ENCODE measurements around the gene AREL1.

AREL1 gene

GRCh38 chr14:74658535-74659131 lies 54.2 kb downstream of the AREL1 start:
- DNase-seq (ENCODE audit: low read depth in 2 of 2) = no peak

- DNase-seq (ENCODE audit: low read depth in 2 of 2) = no peak
Measured at GRCh38 chr14:74656964-74657363, 55.9 kb downstream of the AREL1 start.

- DNase-seq (ENCODE audit: low read depth in 2 of 2) = no peak
Measured at GRCh38 chr14:74655599-74656395, 57.1 kb downstream of the AREL1 start.

GRCh38 chr14:74654931-74655330 lies 57.9 kb downstream of the AREL1 start:
- DNase-seq (ENCODE audit: low read depth in 2 of 2) = no peak

GRCh38 chr14:74653386-74654138 lies 59.3 kb downstream of the AREL1 start:
- DNase-seq (ENCODE audit: low read depth in 2 of 2) = no peak

- DNase-seq (ENCODE audit: low read depth in 2 of 2) = no peak
Measured at GRCh38 chr14:74652541-74652940, 60.3 kb downstream of the AREL1 start.

GRCh38 chr14:74650927-74651686 lies 61.8 kb downstream of the AREL1 start:
- no peak for DNase-seq (ENCODE audit: low read depth in 2 of 2)

- DNase-seq (ENCODE audit: low read depth in 2 of 2) = no peak
Measured at GRCh38 chr14:74649673-74650072, 63.2 kb downstream of the AREL1 start.

- DNase-seq (ENCODE audit: low read depth in 2 of 2) = no peak
Measured at GRCh38 chr14:74649167-74649566, 63.7 kb downstream of the AREL1 start.

GRCh38 chr14:74648601-74649000 lies 64.3 kb downstream of the AREL1 start:
- DNase-seq (ENCODE audit: low read depth in 2 of 2) = no peak

- no peak for DNase-seq (ENCODE audit: low read depth in 2 of 2)
Measured at GRCh38 chr14:74647678-74648461, 65.0 kb downstream of the AREL1 start.

GRCh38 chr14:74647061-74647677 lies 65.7 kb downstream of the AREL1 start:
- no peak for DNase-seq (ENCODE audit: low read depth in 2 of 2)

GRCh38 chr14:74645756-74646470 lies 67.0 kb downstream of the AREL1 start:
- DNase-seq (ENCODE audit: low read depth in 2 of 2) = no peak

GRCh38 chr14:74645244-74645643 lies 67.6 kb downstream of the AREL1 start:
- DNase-seq (ENCODE audit: low read depth in 2 of 2) = no peak

- no peak for DNase-seq (ENCODE audit: low read depth in 2 of 2)
Measured at GRCh38 chr14:74641601-74642391, 71.1 kb downstream of the AREL1 start.

GRCh38 chr14:74638966-74639365 lies 73.9 kb downstream of the AREL1 start:
- DNase-seq (ENCODE audit: low read depth in 2 of 2) = no peak

GRCh38 chr14:74638066-74638465 lies 74.8 kb downstream of the AREL1 start:
- DNase-seq (ENCODE audit: low read depth in 2 of 2) = no peak

- DNase-seq (ENCODE audit: low read depth in 2 of 2) = no peak
Measured at GRCh38 chr14:74637178-74637550, 75.7 kb downstream of the AREL1 start.

- no peak for DNase-seq (ENCODE audit: low read depth in 2 of 2)
Measured at GRCh38 chr14:74636424-74637177, 76.3 kb downstream of the AREL1 start.
